ENCODE data around the gene C1QTNF5.

- TF ChIP-seq CTCF (IDR thresholded peaks at IDR 0.05 in 4 of 5, conservative IDR thresholded peaks at IDR 0.05 in 1 of 5) (no peak), POLR2A (IDR thresholded peaks at IDR 0.05) (no peak)
Observed at GRCh38 chr11:119374632-119375336, 34.1 kb upstream of the C1QTNF5 start.

All from gastrocnemius medialis (tissue), 4 donors.